GM12878 (cell line): ENCODE results near the gene SERPINF2.

Experiments
- ASH2L ChIP-seq: fragments of 300-600, 200-600 bp; sonication (generic); IDR thresholded peaks from 2 replicates; pipeline ENCODE4 v1.6.1; 2017; ENCODE audit warnings: low read depth, mild to moderate bottlenecking, borderline replicate concordance
- BHLHE40 ChIP-seq, 2 experiments: fragments of 450-650 bp in 1 of 2; IDR thresholded peaks; 2 replicates each; pipeline ENCODE4 v1.6.1; 2011 to 2017; ENCODE audit warnings: low read depth in 2 of 2, borderline replicate concordance in 1 of 2, improper control_type of control experiment in 1 of 2, low read length in 1 of 2, mild to moderate bottlenecking in 1 of 2
- CBX5 ChIP-seq: sonication (generic); IDR thresholded peaks from 2 replicates; pipeline ENCODE4 v1.6.1; 2016; ENCODE audit warnings: low read depth, moderate library complexity, mild to moderate bottlenecking, inconsistent platforms
- CEBPB ChIP-seq, 2 experiments: fragments of 150-350 bp in 1 of 2; IDR thresholded peaks; 2 replicates each; pipeline ENCODE4 v1.6.1; 2012 to 2014; ENCODE audit warnings: low read depth in 2 of 2, low read length in 2 of 2, borderline replicate concordance in 1 of 2, inconsistent platforms in 1 of 2
- CHD2 ChIP-seq: IDR thresholded peaks from 2 replicates; pipeline ENCODE4 v1.6.1; 2011; ENCODE audit warnings: low read depth, low read length, improper control_type of control experiment, borderline replicate concordance
- CTCF ChIP-seq, 3 experiments: IDR thresholded peaks in 2 of 3; conservative IDR thresholded peaks in 1 of 3; 2 replicates each; pipeline ENCODE4 v1.5.1; 2011; ENCODE audit warnings: low read depth in 3 of 3, low read length in 3 of 3, mild to moderate bottlenecking in 3 of 3, control low read depth in 2 of 3, moderate library complexity in 2 of 3, inconsistent platforms in 1 of 3, mixed read lengths in 1 of 3; ENCODE audit not compliant: control insufficient read depth in 2 of 3, insufficient read depth in 1 of 3; ENCODE audit errors: extremely low read depth in 1 of 3
- EED ChIP-seq: sonication (generic); IDR thresholded peaks from 2 replicates; pipeline ENCODE4 v1.6.1; 2016; ENCODE audit warnings: antibody characterized with exemption, low read depth
- EP300 ChIP-seq, 2 experiments: fragments of 150-350 bp in 1 of 2; IDR thresholded peaks; 2 replicates each; pipeline ENCODE4 v1.6.1; 2011 to 2012; ENCODE audit warnings: low read depth in 2 of 2, low read length in 2 of 2, borderline replicate concordance in 1 of 2, improper control_type of control experiment in 1 of 2, inconsistent platforms in 1 of 2; ENCODE audit not compliant: control insufficient read depth in 1 of 2
- MXI1 ChIP-seq: fragments of 150-350 bp; IDR thresholded peaks from 2 replicates; pipeline ENCODE4 v1.6.1; 2011; ENCODE audit warnings: low read depth, mild to moderate bottlenecking, inconsistent platforms, low read length, improper control_type of control experiment
- RAD51 ChIP-seq: fragments of 450-650 bp; IDR thresholded peaks from 2 replicates; pipeline ENCODE4 v1.6.1; 2016; ENCODE audit warnings: moderate library complexity, mild to moderate bottlenecking, inconsistent platforms
- SIN3A ChIP-seq: IDR thresholded peaks from 2 replicates; pipeline ENCODE4 v1.6.1; 2012; ENCODE audit warnings: low read depth, low read length, improper control_type of control experiment
- TAF1 ChIP-seq: IDR thresholded peaks from 2 replicates; pipeline ENCODE4 v1.6.1; 2011; ENCODE audit warnings: mild to moderate bottlenecking, low read depth, low read length, borderline replicate concordance
- TF ChIP-seq, protein P1 (sequence below): IDR thresholded peaks from 2 replicates; pipeline ENCODE4 v1.6.1; 2012; ENCODE audit warnings: low read depth, low read length, improper control_type of control experiment

DNA sequence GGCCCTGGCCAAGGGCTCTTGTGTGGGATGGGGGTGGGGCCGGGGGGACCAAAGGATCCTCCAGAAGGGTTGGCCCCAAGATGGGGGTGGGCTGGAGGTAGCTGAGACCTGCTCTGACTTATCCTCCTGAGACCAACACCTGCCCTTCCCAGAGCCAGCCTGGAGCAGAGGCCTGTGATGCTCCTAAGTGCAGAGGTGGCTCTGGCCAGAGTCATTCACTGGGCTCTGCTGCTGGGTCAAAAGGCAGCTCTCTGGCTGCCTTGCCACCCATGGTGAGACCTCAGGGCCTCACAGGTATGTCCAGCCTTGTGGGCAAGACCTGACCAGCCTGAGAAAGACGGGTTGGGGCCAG is 393 bp downstream of the SERPINF2 start:
- TF ChIP-seq MXI1 = no peak
- TF ChIP-seq RAD51 = no peak
- no peak for TF ChIP-seq CBX5
- no peak for TF ChIP-seq CTCF (IDR thresholded peaks at IDR 0.05 in 2 of 3, conservative IDR thresholded peaks at IDR 0.05 in 1 of 3; ENCODE audit: control insufficient read depth in 2 of 3, extremely low read depth in 1 of 3, insufficient read depth in 1 of 3, low read depth in 3 of 3, low read length in 3 of 3)
- TF ChIP-seq EED = no peak
- no peak for TF ChIP-seq TAF1
- TF ChIP-seq, protein P1, sequence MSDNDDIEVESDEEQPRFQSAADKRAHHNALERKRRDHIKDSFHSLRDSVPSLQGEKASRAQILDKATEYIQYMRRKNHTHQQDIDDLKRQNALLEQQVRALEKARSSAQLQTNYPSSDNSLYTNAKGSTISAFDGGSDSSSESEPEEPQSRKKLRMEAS = no peak
- TF ChIP-seq ASH2L = no peak
- no peak for TF ChIP-seq CHD2
- TF ChIP-seq BHLHE40 (IDR thresholded peaks at IDR 0.05; ENCODE audit: borderline replicate concordance in 1 of 2, low read depth in 2 of 2, low read length in 1 of 2) = no peak
- TF ChIP-seq CEBPB (IDR thresholded peaks at IDR 0.05; ENCODE audit: borderline replicate concordance in 1 of 2, low read depth in 2 of 2, low read length in 2 of 2) = no peak
- no peak for TF ChIP-seq EP300 (IDR thresholded peaks at IDR 0.05; ENCODE audit: borderline replicate concordance in 1 of 2, control insufficient read depth in 1 of 2, low read depth in 2 of 2, low read length in 2 of 2)
- no peak for TF ChIP-seq SIN3A
